IPS-15b (cell line): Measurements from ENCODE around the gene CAPZA1.
A peak's percentile ranks its signal among the peaks of the same experiment; 100 is the strongest.

Experiments used
- H3K27me3 ChIP-seq: one replicate; pipeline ENCODE4 v1.6.1; 2013; ENCODE audit warnings: low read length; ENCODE audit not compliant: control insufficient read depth, insufficient read depth
- H3K36me3 ChIP-seq: one replicate; pipeline ENCODE4 v1.6.1; 2013; ENCODE audit warnings: low read length; ENCODE audit not compliant: control insufficient read depth, insufficient read depth
- H3K4me1 ChIP-seq: one replicate; pipeline ENCODE4 v1.6.1; 2013; ENCODE audit warnings: mild to moderate bottlenecking, low read length; ENCODE audit not compliant: control insufficient read depth, insufficient read depth
- H3K4me3 ChIP-seq: one replicate; pipeline ENCODE4 v1.5.1; 2013; ENCODE audit warnings: low read depth, low read length
- H3K9ac ChIP-seq: one replicate; pipeline ENCODE4 v1.6.1; 2013; ENCODE audit warnings: low read depth, mild to moderate bottlenecking, low read length
- H3K9me3 ChIP-seq: one replicate; pipeline ENCODE4 v1.6.1; 2013; ENCODE audit warnings: mild to moderate bottlenecking, low read length; ENCODE audit not compliant: control insufficient read depth, insufficient read depth

Gene CAPZA1

DNA sequence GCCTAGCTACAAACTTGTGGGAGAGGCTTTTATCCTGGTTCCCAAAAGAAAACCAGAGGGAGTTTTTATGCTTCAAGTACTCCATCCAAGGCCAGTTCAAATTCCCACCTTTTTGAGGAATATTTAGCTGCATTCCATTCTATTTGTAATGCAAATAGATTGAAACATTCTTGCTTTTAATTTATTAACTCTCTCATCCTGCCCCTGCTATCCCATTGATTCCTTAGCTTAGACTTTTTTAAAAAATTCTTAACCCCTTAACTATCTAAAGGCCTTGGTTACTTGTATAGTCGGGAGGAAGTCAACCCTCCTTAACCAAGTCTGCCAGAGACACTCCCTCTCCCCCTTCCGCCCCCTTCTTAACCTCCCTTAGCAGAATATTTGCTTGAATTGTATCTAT, 52.4 kb downstream of the CAPZA1 start:
- Histone ChIP-seq H3K4me1 (peaks cover 16% of the 10 kb centered on the region), H3K4me3 (no peak overlapping the region), H3K27me3 (peaks cover 17% of the 10 kb centered on the region), H3K36me3 (peaks cover 13% of the 10 kb centered on the region), H3K9me3 (no peaks in the 10 kb centered on the region), H3K9ac (no peak overlapping the region)

DNA sequence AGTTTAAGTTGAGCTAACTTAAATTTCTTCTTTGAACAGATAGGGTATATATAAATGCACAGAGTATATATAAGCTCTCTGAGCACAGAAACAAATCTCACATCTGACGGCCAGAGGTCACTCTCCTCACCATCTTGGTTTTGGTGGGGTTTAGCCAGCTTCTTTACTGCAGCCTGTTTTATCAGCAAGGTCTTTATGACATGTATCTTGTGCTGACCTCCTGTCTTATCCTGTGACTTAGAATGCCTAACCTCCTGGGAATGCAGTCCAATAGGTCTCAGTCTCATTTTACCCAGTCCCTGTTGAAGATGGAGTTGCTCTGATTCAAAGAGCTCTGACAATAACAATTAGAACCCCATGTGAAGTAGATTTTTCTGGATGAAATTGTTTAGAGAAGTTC, 53.2 kb downstream of the CAPZA1 start:
- H3K36me3 ChIP-seq: peaks cover 7% of the 10 kb centered on the region
- H3K9me3 ChIP-seq: no peaks in the 10 kb centered on the region
- peaks cover 25% of the 10 kb centered on the region for H3K27me3 ChIP-seq
- H3K4me1 ChIP-seq: peaks cover 16% of the 10 kb centered on the region
- no peak overlapping the region for H3K4me3 ChIP-seq
- no peak overlapping the region for H3K9ac ChIP-seq

DNA sequence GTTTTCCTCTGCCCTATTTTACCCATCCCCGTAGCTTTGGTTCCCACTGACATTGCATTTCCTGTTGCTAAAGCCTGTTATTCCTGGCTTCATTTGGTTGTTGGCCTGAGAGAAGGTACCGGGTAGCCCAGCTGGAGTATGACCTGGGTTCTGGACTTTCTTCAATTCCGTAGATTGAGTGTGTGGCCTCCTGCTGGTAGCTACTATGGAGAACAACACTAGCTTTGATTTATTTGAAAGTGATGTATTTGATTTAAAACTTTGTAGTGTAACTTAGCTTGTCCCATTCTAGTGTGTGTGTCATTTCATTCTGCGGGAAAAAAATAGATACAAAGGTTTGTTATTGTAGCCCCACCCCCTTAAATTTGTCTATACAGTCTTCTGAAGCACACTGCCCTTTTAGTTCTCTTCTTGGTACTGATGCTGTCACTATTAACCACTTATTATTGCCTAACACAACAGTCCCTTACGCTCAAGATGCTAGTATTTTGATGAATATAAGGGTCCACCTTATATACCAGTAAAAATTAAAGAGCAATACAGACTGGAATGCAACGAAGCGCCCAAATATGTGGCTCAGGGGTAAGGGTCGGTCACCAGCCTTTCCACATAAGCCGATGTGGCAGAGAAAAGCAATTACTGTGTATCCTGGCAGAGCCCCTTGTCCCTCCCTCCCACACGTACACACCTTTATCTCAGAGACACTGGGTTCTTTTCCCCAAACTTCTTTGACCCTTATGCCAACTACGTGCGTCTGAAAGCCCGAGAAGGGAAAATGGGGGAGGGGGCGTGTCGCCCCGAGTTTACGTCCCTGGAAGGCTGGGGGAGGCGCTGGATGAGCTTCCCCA, 54.2 kb downstream of the CAPZA1 start:
- peaks cover 16% of the 10 kb centered on the region for H3K4me1 ChIP-seq
- peaks cover 7% of the 10 kb centered on the region for H3K36me3 ChIP-seq

DNA sequence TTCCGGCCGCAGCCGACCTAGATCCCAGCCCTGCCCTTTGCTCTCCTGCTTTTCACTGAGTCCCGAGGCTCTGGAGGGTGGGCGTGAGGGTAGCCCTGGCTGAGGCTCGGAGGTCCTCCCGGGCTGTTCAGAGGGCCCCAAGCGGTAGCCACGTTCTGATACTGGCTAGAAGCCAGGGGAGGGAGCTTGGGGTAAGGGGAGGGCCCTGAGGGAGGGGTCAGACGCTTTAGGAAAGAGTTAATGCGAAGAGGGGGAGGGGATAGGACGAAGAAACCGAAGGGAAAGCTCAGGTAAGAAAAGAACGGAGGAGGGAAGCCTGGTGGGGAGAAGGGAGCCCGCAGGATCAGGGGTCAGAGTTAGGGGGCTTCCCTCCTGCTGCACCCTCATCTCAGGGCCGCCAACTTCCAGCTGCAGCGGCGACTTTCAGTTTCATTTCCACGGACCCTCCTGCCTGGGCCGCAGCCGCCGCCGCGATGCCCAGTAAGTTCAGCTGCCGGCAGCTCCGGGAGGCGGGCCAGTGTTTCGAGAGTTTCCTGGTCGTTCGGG, 54.9 kb downstream of the CAPZA1 start, which contains the start of gene MOV10:
Gene MOV10, plus strand, starts transcription at position 220 of the 546 bp plus-strand sequence. Its CDS starts 254 bp downstream, at position 474.
- H3K36me3 ChIP-seq: peaks cover 3% of the 10 kb centered on the region
- peaks cover 16% of the 10 kb centered on the region for H3K4me1 ChIP-seq
- peak within 1 kb of the TSS; percentile 85 for H3K4me3 ChIP-seq
- peak within 1 kb of the TSS; percentile 84 for H3K9ac ChIP-seq
- peaks cover 31% of the 10 kb centered on the region for H3K27me3 ChIP-seq
- no peaks in the 10 kb centered on the region for H3K9me3 ChIP-seq

More for the DNA sequence above, 54.2 kb downstream of the CAPZA1 start:
- Histone ChIP-seq H3K9ac (peak overlapping the region; percentile 84), H3K27me3 (peaks cover 31% of the 10 kb centered on the region), H3K4me3 (peak overlapping the region; percentile 85), H3K9me3 (no peaks in the 10 kb centered on the region)

DNA sequence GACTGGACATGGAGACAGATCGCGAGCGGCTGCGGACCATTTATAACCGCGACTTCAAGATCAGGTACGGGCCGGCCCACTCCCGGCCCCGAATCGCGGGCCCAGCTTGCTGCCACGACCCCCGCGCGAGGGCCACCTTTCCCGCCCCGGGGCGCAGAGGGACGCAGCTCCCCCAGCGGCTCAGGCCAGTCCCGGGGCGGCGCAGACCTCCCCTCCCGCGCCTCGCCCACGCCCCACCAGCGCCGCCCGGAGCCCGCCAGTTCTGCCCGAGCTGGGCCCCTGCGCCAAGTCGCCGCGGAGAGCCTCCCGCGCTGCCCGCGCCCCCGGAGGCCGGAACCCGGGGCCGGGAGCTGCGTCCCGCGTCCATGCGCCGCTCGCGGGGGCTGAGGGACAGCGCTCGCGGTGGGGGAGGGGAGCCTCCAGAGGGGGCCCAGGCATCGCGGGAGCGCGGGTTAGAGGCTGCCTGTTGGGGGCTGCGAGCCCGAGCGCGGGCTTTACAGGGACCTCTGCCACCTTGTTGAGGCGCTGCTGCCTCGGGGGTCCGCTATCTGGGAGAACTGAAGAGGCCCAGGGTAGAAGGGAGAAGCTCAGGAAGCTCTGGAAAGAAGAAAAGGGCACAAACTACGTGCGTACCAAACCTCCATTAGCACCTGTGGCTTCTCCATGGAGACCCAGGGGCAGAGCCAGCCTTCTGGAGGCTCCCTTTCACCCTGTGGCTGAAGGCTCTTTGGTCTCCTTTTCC, 55.5 kb downstream of the CAPZA1 start:
- Histone ChIP-seq H3K4me3 (peak overlapping the region; percentile 85), H3K27me3 (peaks cover 31% of the 10 kb centered on the region), H3K36me3 (peaks cover 2% of the 10 kb centered on the region), H3K9me3 (no peaks in the 10 kb centered on the region), H3K9ac (peak overlapping the region; percentile 84), H3K4me1 (peaks cover 16% of the 10 kb centered on the region)

DNA sequence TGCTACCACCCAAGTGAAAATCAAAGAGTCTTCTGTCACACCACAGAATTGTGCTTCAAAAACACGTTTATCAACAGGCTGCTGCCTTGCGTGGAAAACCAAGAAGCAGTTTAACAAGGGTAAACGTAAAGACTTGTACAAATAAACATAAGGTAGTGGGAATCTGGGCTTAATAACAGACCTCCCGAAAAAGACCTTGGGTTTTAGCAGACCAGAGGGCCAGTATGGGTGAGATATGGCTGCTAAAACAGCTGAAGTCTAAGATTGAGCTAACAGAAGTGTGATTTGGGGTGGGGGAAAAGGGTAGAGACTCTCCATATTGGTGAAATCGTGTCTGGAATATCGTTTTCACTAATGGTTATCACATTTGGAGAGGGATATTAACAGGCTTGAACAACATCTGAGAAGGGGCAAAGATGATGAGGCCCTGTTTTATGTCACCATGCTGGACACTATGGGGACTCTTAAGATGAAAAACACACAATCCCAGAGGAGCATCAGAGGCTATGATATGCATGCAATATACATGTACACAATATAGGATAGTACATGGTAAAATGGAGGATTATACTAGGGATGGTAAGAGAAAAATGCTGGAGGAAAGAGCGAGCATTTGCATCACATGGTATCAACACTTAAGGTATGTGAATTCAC, 56.2 kb downstream of the CAPZA1 start:
- Histone ChIP-seq H3K27me3 (peaks cover 31% of the 10 kb centered on the region), H3K4me1 (peaks cover 16% of the 10 kb centered on the region), H3K9ac (peak overlapping the region; percentile 51), H3K4me3 (peak overlapping the region; percentile 85), H3K36me3 (no peaks in the 10 kb centered on the region), H3K9me3 (no peaks in the 10 kb centered on the region)

DNA sequence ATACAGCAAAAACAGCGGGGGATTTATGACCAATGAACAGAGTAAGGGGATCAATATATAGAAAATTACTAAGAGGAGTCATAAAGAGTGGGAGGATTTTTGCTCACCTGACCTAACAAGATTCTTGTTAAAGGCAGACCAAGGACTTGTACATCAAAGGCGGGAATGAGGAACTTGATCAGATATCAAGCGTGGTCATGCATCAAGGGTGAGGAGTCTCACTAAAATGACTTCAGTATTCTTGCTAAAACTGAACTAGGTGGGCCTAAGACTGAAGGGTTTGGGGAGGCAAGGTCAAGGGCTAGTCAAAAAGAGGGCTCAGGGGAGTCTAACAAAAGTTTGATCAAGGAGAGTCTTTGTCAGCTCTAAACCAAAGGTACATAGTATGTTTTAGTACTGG, 56.9 kb downstream of the CAPZA1 start:
- Histone ChIP-seq H3K4me1 (peaks cover 14% of the 10 kb centered on the region), H3K4me3 (no peak overlapping the region), H3K9ac (no peak overlapping the region), H3K36me3 (no peaks in the 10 kb centered on the region), H3K9me3 (no peaks in the 10 kb centered on the region), H3K27me3 (peaks cover 31% of the 10 kb centered on the region)

DNA sequence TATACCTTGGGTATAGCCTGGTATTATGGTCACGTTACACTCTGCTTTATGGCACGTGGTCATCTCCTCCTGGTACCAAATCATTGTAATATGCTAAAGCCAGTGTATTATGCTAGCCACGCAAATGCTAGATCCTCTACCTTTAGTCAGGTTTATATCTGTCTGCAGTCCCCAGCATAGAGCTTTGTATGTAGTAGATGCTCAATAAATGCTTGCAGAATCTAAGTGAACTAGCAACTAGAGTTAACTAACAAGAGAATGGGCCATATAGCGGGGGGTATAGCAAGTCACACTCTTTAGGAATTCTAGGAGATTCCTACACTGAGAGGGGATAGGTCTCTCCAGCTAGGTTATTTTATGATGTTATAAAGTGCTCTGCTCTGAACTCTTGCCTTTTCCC, 57.9 kb downstream of the CAPZA1 start:
- Histone ChIP-seq H3K4me3 (no peak overlapping the region), H3K36me3 (no peaks in the 10 kb centered on the region), H3K4me1 (peaks cover 5% of the 10 kb centered on the region), H3K9me3 (no peaks in the 10 kb centered on the region), H3K27me3 (peaks cover 31% of the 10 kb centered on the region), H3K9ac (no peak overlapping the region)

DNA sequence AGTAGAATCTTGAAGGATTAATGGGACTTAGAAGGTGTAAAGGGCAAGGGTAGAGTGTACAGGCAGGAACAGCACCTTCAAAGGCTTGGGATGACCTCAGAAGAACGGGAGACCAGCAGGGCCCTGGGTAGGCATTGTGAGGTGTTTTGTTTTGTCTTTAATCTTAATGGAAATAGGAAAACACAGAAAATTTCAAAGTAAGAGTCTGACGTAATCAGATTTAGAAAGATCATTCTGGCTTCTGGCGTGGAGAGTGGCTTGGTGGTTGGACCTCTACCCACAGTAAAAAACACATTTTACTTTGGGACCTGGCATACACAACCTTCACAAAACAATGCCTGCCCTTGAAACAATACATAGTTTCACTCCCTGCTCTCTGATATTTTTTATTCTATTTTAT, 59.0 kb downstream of the CAPZA1 start:
- no peak overlapping the region for H3K4me3 ChIP-seq
- no peak overlapping the region for H3K9ac ChIP-seq
- H3K27me3 ChIP-seq: peaks cover 31% of the 10 kb centered on the region
- no peaks in the 10 kb centered on the region for H3K4me1 ChIP-seq
- H3K36me3 ChIP-seq: no peaks in the 10 kb centered on the region
- no peaks in the 10 kb centered on the region for H3K9me3 ChIP-seq

DNA sequence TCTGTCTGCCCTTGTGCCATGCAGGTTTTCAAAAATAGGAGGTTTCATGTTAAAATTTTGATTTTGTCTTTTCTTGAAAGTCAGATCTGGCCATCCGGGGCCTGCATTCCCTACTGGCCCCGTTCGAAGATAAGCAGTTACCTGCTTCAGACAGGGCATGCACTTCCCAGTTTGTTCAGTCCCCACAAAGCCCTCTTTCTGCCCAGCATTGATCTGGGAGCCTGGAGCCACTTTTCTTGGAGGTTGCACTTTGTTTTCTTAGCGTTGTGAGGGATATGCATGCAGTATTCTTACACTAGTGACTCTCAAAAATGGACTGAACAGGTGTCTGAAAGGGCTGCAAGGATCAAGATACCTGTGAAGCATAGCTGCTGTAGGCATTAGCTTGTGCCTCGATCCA, 66.3 kb downstream of the CAPZA1 start:
- H3K9ac ChIP-seq: no peak overlapping the region
- H3K4me3 ChIP-seq: no peak overlapping the region

DNA sequence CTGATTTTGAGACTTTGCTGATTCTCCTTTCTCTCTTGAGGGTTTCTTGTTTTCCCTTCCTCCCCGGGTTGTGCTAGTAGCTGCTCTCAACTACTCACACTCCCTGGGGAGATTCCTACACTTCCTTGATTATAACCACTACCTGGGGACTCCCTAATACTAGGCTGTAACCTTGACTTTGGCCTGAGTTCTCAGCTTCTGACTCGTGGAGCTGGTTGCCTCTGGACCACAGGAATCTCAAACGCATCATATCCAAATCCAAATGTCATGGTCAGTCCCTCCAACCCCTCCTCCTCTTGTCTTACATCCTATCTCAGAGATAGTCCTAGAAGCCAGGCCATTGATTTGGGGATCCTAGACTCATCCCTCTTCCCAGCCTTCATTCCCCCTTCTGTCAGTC, 66.8 kb downstream of the CAPZA1 start:
- peaks cover 2% of the 10 kb centered on the region for H3K27me3 ChIP-seq
- H3K9me3 ChIP-seq: no peaks in the 10 kb centered on the region
- H3K4me1 ChIP-seq: no peaks in the 10 kb centered on the region
- no peaks in the 10 kb centered on the region for H3K36me3 ChIP-seq
- no peak overlapping the region for H3K4me3 ChIP-seq
- no peak overlapping the region for H3K9ac ChIP-seq

More for the DNA sequence above, 66.3 kb downstream of the CAPZA1 start:
- Histone ChIP-seq H3K9me3 (no peaks in the 10 kb centered on the region), H3K27me3 (peaks cover 2% of the 10 kb centered on the region), H3K4me1 (no peaks in the 10 kb centered on the region), H3K36me3 (no peaks in the 10 kb centered on the region)
